GM18870 (cell line): ENCODE measurements around the gene CNOT6.

Experiments used
- ATAC-seq: cut with Tn5 transposase; IDR thresholded peaks from one replicate; pipeline ENCODE4 v1.9.1; 2021; ENCODE audit warnings: moderate library complexity; ENCODE audit not compliant: unreplicated experiment

The CNOT6 gene

GRCh38 chr5:180598797-180599589 is 104.8 kb downstream of the CNOT6 start:
- ATAC-seq = no peak

GRCh38 chr5:180599590-180599914 is 105.4 kb downstream of the CNOT6 start:
- no peak for ATAC-seq

DNA sequence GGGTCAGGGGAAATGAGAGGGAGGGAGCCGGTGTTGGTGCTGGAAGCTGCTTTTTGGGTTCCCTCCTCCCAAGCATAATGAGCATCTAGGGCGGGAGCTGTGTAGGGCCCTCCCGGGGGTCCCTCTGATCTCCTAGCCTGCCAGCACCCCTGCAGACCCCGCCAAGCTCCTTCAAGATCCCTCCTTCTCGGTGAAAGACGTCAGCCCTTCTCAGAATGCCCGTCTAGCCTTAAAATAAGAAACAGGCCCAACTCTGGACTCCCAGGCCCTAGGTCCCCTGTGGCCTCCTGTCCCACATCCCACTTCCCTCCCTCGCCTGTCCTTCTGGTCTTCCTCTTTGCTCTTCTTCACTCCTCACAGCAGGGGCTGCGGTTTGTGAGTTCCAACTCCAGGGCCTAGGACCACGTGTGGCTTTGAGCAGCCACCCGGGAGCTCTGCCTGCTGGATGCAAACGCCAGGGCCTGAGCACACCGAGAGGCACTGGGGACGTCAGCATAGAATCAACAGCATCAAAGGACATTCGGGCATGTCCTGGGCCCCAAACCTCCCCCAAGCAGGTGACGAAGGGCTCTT is 105.9 kb downstream of the CNOT6 start:
- ATAC-seq = no peak

- ATAC-seq = no peak
Observed at GRCh38 chr5:180600554-180601041, 106.4 kb downstream of the CNOT6 start.

GRCh38 chr5:180601591-180602480 is 107.7 kb downstream of the CNOT6 start:
- ATAC-seq = no peak

DNA sequence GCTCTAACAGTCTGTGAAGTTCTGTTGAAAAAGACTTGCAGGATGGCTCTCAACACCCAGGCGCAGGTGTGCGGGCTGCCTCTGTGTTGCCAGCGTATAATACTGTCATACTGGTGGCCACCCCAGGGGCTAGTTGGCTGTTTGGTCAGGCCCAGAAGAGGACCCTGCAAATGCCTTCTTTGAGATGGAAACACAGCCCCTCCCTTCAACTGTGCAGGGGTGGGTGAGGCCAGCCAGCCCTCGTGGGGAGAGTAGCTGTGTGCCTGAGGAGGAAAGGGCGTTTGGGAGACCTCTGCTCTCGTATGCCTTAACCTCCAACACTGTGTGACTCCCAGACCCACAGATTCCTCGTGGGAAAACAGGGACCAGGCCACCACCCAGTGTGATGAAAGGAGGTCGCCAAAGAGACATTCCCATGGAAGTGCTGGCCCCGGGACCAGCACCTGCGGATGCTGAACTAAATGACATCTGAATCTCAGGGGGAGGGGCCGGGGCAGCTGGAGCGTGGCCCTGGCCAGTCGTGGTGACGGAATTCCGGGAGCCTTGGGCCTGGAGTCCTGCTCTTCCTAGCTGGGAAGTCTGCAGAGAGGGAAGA is 108.4 kb downstream of the CNOT6 start:
- ATAC-seq = no peak

GRCh38 chr5:180603076-180603594 is 109.0 kb downstream of the CNOT6 start:
- ATAC-seq = no peak

- no peak for ATAC-seq
Observed at GRCh38 chr5:180604271-180604670, 110.1 kb downstream of the CNOT6 start.

DNA sequence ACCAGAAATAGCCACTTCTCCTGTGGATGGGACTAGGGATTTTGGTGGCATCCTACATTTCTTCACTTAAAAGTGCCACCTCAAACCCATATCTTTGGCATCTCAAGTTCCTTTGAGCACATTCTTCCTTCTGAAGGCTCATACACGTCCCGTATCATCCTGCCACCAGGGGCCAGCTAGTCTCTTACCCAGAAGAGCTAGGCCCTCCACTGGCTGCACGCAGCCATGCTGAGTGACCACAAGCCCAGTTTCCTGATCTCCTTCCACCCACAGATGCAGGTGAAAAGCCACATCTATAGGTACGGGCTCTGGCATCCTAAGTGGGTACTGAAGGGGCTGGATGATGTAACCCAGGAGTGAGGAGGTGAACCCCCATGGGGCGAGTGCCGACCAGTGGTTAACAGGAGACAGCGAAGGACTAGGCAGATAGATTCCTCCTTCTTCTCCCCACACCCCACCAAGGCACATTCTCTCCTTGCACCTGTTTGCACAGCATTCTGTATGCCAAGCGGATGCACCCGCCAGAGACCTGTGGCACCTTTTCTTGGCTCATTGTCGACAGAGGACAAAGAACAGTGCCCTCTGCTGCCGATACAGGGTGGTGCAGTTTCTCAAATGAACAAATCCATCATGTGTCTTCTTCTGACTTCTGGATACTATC is 111.5 kb downstream of the CNOT6 start:
- ATAC-seq = no peak

DNA sequence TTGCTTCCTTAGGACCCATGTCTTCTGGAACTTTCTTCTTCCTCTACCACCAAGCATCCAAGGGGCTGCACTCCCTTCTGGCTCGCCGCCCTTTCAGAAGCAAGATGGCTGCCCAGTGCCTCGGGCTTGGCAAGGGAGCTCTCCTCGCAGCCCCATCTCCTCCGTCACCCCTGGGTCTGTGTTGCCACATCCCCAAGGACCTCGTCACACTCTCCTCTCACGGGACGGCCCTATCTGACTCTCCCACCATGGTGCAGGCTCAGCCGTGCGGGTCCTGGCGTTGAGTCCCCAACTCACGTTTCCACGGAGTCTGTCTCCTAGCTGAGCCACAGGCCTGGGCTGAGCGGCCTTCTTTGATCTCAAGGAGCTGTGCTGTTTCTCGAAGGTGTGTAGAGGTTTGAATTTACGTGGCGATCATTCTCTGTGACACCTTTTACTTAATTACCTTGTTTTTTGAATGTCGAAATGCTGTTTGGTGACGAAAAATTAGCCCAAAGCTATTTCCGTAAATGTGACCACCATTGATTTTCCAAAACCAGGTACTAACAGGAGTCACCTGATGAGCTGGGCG is 112.1 kb downstream of the CNOT6 start:
- no peak for ATAC-seq

GRCh38 chr5:180607861-180608571 is 113.8 kb downstream of the CNOT6 start:
- ATAC-seq = no peak

GRCh38 chr5:180608572-180609310 is 114.6 kb downstream of the CNOT6 start:
- ATAC-seq = no peak

- ATAC-seq = no peak
Observed at GRCh38 chr5:180609386-180609785, 115.2 kb downstream of the CNOT6 start.

DNA sequence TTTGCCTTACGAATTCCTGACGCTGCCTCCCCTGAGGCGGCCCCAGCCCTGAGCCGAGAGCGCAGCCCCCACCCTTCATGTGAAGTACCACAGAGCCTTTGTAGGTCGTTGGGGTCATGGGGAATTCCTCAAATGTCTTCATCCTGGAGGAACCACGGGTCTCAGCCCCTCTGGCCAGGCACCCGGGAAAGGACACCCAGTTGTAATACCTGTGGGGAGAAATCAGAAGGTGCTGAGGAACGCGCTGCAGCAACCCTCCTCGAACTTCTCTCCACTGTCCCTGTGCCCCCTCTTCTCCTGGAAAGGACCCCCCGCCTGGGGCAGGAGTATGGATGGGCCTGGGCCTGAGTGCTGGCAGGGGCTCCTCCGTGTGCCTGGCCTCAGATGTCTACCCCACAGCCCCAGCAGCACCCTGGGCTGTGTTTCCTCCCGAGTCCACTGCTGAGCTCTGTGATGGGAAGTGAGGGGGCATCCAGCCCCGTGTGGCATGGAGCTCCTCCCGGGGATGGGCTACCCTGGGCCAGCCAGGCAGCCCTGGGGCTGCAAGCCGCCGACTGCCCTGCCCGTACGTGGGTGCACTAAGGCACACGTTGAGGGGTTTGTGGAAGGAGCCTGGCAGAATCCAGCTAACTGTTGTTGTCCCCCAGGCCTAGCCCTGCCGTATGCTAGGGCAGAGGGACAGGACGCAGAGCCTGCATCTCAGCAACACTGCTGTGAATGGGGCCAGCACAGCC is 115.8 kb downstream of the CNOT6 start:
- ATAC-seq = no peak

DNA sequence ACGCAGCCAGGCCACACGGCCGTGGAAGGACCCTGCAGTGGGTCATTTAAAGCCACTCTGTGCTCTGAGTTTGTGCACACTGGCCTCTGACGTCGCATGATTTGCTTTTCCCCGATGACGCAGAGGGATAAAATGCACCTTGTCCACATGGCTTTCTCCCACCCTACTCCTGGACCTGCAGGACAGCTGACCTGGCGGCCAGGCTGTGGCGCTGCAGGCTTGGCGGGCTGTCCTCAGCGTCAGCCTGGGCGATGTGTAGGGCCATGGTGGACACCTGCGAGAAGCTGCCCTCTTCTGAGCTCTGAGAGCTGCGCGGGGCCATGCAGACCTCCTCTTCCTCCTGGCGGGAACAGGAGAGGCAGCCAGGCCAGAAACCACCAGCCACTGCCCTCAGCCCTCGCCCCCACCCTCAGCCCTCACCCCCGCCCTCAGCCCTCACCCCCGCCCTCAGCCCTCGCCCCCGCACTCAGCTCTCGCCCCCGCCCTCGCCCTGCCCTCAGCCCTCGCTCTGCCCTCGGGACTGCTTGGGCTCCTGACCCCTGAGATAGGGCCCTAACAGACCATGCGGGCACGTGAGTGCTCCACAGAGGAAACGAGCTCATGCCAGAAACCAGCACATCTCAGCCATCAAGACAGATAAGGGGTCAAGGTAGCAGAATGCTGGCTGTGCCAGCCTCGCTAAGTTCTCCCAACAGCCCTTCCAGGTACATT is 117.1 kb downstream of the CNOT6 start:
- no peak for ATAC-seq

- ATAC-seq = no peak
Observed at GRCh38 chr5:180612683-180613082, 118.5 kb downstream of the CNOT6 start.

GRCh38 chr5:180613188-180613813 is 119.1 kb downstream of the CNOT6 start:
- no peak for ATAC-seq
